ENCODE data around the gene HLA-DQA2. TPM values are rescaled to one million over a fixed set of nuclear protein-coding genes. Genes with fewer than 3 reads are reported as not detected.

The HLA-DQA2 gene
- not detected in 2 replicates for polyA plus RNA-seq

DNA sequence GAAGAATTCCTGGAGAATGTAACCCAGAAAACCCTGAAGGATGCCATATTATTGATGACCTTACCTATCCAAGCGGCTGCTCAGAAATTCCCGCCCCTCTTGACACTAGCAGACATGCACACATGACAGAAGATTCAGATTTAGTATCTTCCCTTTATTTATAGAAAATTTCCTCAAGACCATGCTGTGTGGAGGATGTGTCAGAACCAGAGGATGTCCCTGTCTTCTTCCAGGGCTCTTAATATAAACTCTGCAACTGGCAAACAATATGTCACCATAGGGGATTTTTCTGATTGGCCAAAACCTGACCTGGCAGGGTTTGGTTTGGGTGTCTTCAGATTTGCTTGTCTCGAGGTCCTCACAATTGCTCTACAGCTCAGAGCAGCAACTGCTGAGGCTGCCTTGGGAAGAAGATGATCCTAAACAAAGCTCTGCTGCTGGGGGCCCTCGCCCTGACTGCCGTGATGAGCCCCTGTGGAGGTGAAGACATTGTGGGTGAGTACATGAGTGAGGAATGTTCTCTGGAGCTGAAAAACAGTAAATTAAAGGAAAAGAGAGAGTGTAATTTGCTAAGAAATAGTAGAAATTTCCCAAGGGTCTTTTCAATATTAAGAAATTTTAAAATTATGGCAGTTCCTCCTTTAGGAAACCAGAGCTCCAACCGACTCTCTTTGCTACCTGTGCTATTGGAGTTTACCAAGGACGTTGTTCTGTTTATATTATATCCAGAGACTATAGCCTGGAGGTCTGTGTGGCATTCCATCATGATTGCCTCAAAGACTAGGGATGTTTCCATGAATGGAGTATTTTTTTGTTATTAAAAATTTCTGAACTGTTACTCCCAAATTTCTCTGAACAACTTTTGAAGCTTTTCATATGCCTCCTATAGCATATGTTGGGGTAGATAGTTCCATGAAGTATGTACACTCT lies at the start of gene HLA-DQA2:
TSS of gene HLA-DQA2 (plus strand) at position 361 of the 930 bp plus-strand sequence. CDS start at position 414, 53 bp downstream.

DNA sequence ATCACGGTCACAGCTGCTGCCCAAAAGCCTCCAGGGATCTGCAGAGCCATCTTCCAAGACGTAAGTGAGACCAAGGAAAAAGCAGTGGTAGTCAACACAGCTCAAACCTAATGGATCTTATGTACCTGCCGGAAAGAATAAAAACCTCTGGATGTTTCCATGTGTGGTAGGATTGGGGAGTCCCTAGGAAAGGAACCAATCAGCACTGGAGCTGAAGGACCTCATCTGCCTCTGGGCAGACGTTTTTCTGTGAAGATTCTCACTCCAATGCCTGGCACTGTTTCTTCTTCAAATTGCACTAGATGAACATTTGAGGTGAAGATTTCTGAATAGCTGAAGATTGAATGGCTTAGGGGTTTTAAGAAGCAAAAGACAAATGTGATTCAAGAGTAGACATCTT lies 22.2 kb downstream of the HLA-DQA2 start, which contains the start of gene HLA-DQB2:
TSS of gene HLA-DQB2 (minus strand) at position 112 of the 400 bp plus-strand sequence. CDS start at position 50, 62 bp downstream.

Other genes with a start within 250 kb of the HLA-DQA2 start
- not detected in 2 replicates for gene HLA-DRB5, start 211.1 kb upstream of the HLA-DQA2 start, polyA plus RNA-seq
- not detected in 2 replicates for gene HLA-DRB1, start 151.5 kb upstream of the HLA-DQA2 start, polyA plus RNA-seq
- not detected in 2 replicates for gene HLA-DQA1, start 104.0 kb upstream of the HLA-DQA2 start, polyA plus RNA-seq
- 1.0 TPM in 1 of 2 replicates, not detected in the other for gene HLA-DQB1, start 74.7 kb upstream of the HLA-DQA2 start, polyA plus RNA-seq
- not detected in 2 replicates for gene HLA-DQB2, start 22.1 kb downstream of the HLA-DQA2 start, polyA plus RNA-seq
- gene HLA-DOB, start 75.6 kb downstream of the HLA-DQA2 start, polyA plus RNA-seq = not detected in 2 replicates
- gene TAP2, start 97.3 kb downstream of the HLA-DQA2 start, polyA plus RNA-seq = 4.2 and 4.7 TPM in 2 replicates
- gene PSMB8, start 102.7 kb downstream of the HLA-DQA2 start, polyA plus RNA-seq = 3.1 and 6.6 TPM in 2 replicates
- 3.8 and 5.5 TPM in 2 replicates for gene TAP1, start 112.3 kb downstream of the HLA-DQA2 start, polyA plus RNA-seq
- 0.23 and 0.32 TPM in 2 replicates for gene PSMB9, start 112.8 kb downstream of the HLA-DQA2 start, polyA plus RNA-seq
- gene HLA-DMB, start 199.6 kb downstream of the HLA-DQA2 start, polyA plus RNA-seq = not detected in 2 replicates
- gene HLA-DMA, start 211.7 kb downstream of the HLA-DQA2 start, polyA plus RNA-seq = 1.4 TPM in 1 of 2 replicates, not detected in the other
- gene BRD2, start 227.2 kb downstream of the HLA-DQA2 start, polyA plus RNA-seq = 26.5 and 27.3 TPM in 2 replicates

All from Purkinje cell (primary cell).